GM06990 (cell line): ENCODE measurements around the gene TCF4.

ENCODE experiments used
- DNase-seq: peaks from one replicate; pipeline ENCODE4 v3.0.0-alpha.2; 2011; ENCODE audit not compliant: insufficient read length; ENCODE audit errors: extremely low read depth
- H3K27me3 ChIP-seq: replicated peaks from 2 replicates; pipeline ENCODE4 v1.6.0; 2011; ENCODE audit warnings: low read length; ENCODE audit not compliant: control insufficient read depth, insufficient read depth
- H3K36me3 ChIP-seq: 2 replicates; pipeline ENCODE4 v1.5.1; 2011; ENCODE audit warnings: low read length; ENCODE audit not compliant: control insufficient read depth, insufficient read depth
- H3K4me3 ChIP-seq: replicated peaks from 2 replicates; pipeline ENCODE4 v1.5.1; 2011; ENCODE audit warnings: low read depth, mild to moderate bottlenecking, control low read depth, low read length
- CTCF ChIP-seq: IDR thresholded peaks from 2 replicates; pipeline ENCODE4 v1.5.1; 2011; ENCODE audit warnings: low read length, control low read depth, mild to moderate bottlenecking, inconsistent platforms; ENCODE audit not compliant: insufficient read depth, poor library complexity, severe bottlenecking

Gene TCF4

DNA sequence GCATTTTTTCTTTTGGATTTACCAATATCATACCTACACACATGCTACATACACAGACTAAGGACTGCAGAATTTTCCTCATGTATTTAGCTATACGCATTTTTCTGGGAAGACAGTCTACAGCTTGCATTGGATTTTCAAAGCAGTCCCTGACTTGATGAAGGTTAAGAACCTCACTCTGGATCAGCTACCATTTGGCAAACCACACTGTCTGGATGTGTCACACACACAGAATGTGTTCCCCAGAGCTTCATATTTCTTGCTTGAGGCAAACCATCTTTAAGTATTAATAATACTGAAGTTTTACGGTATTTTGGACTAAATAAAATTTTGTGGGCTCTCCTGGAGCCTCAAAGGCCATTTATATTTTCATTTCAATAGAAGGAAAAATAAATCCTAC lies 102.3 kb downstream of the TCF4 start:
- Histone ChIP-seq H3K4me3 (no peak overlapping the region), H3K27me3 (no peaks in the 10 kb centered on the region), H3K36me3 (no peaks in the 10 kb centered on the region)
- DNase-seq, result no peak
- TF ChIP-seq CTCF, result no peak

GRCh38 chr18:55484773-55485172 lies 103.2 kb downstream of the TCF4 start:
- Histone ChIP-seq H3K4me3 (no peak overlapping the region), H3K27me3 (no peaks in the 10 kb centered on the region), H3K36me3 (no peaks in the 10 kb centered on the region)
- no peak for TF ChIP-seq CTCF
- no peak for DNase-seq

- DNase-seq, result no peak
- H3K36me3 ChIP-seq, result no peaks in the 10 kb centered on the region
- no peak overlapping the region for H3K4me3 ChIP-seq
- TF ChIP-seq CTCF, result no peak
- H3K27me3 ChIP-seq, result no peaks in the 10 kb centered on the region
Observed at GRCh38 chr18:55483266-55483871, 104.6 kb downstream of the TCF4 start.

DNA sequence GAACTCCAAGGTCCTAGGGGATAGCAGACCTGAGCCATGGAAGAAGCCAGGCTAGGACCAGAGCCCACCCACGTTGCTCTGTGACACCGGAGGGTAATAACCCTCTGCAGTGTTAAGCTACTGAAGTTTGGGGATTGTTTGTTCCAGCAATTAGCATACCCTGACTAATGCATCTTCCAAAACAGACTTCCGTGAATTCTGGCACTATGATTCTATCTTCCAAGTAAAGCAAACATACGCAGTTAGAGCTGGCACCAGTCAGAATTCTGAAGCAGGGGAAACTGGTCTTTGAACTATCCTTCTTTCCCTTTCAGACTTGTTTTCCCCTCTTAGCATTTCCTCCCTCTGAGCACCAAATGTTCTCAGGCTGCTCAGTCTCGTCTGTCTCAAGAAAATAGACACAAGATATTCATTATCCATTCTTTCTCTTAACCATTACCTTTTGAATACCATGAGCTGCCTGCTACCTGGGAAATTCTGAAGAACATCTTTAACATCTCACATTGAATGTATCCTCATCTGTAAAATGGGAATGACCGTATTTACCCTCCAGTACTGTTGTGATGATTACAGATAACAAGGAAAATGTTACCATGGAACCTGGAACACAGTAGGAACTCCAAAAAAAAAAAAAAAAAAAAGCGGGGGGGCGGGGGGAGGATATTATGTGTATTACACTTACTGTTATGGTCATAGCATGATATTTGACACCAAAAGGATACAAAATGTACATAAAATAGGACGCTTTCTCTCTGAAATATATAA lies 108.2 kb downstream of the TCF4 start:
- no peak for TF ChIP-seq CTCF
- DNase-seq, result no peak
- Histone ChIP-seq H3K36me3 (no peaks in the 10 kb centered on the region), H3K4me3 (no peak overlapping the region), H3K27me3 (no peaks in the 10 kb centered on the region)

GRCh38 chr18:55477860-55478581 lies 110.0 kb downstream of the TCF4 start:
- Histone ChIP-seq H3K27me3 (no peaks in the 10 kb centered on the region), H3K4me3 (no peak overlapping the region; the same call in 1 of the 2 replicates), H3K36me3 (no peaks in the 10 kb centered on the region)
- DNase-seq, result no peak
- TF ChIP-seq CTCF, result no peak
